OCI-LY3 (cell line): ENCODE data around the gene SLC16A14.

Experiments used
- H2AFZ ChIP-seq: fragments of 200-600, 300-600 bp; shearing (Covaris generic); 2 replicates; pipeline ENCODE4 v1.6.0; 2014; ENCODE audit warnings: antibody characterized with exemption, low read depth, low read length
- H3K27ac ChIP-seq: fragments of 200-600, 300-600 bp; sonication (generic); 2 replicates; pipeline ENCODE4 v1.5.1; 2014; ENCODE audit warnings: mild to moderate bottlenecking, low read length, moderate library complexity, mixed read lengths
- H3K27me3 ChIP-seq: fragments of 200-600, 300-600 bp; sonication (generic); 2 replicates; pipeline ENCODE4 v1.6.1; 2014; ENCODE audit warnings: low read depth, low read length, mixed read lengths
- H3K36me3 ChIP-seq: fragments of 200-600, 300-600 bp; sonication (generic); replicated peaks from 2 replicates; pipeline ENCODE3; 2014; ENCODE audit warnings: low read depth, low read length, mixed read lengths
- H3K4me1 ChIP-seq: fragments of 300-600, 200-600 bp; sonication (generic); 2 replicates; pipeline ENCODE4 v1.6.1; 2014; ENCODE audit warnings: low read length, mixed read lengths
- H3K4me2 ChIP-seq: fragments of 200-600, 300-600 bp; sonication (generic); 2 replicates; pipeline ENCODE4 v1.6.1; 2014; ENCODE audit warnings: low read length, mixed read lengths
- H3K4me3 ChIP-seq: fragments of 300-600, 200-600 bp; sonication (generic); 2 replicates; pipeline ENCODE4 v1.5.1; 2014; ENCODE audit warnings: antibody characterized with exemption, mild to moderate bottlenecking, low read length, moderate library complexity
- H3K79me2 ChIP-seq: fragments of 300-600, 200-600 bp; shearing (Covaris generic); 2 replicates; pipeline ENCODE4 v1.6.1; 2014; ENCODE audit warnings: mild to moderate bottlenecking, low read length, mixed read lengths
- H3K9ac ChIP-seq: fragments of 300-600, 200-600 bp; shearing (Covaris generic); 2 replicates; pipeline ENCODE4 v1.6.0; 2014; ENCODE audit warnings: mild to moderate bottlenecking, low read length, moderate library complexity
- H3K9me3 ChIP-seq: fragments of 200-600, 300-600 bp; shearing (Covaris generic); 2 replicates; pipeline ENCODE4 v1.6.1; 2014; ENCODE audit warnings: low read length, mixed read lengths; ENCODE audit not compliant: insufficient read depth
- H4K20me1 ChIP-seq: fragments of 200-600, 300-600 bp; sonication (generic); 2 replicates; pipeline ENCODE4 v1.6.1; 2016; ENCODE audit warnings: low read length, mixed read lengths; ENCODE audit not compliant: insufficient read depth
- CTCF ChIP-seq: fragments of 200-600, 300-600 bp; sonication (generic); IDR thresholded peaks from 2 replicates; pipeline ENCODE4 v1.5.1; 2014; ENCODE audit warnings: antibody characterized with exemption, low read length, low read depth
- EZH2phosphoT487 ChIP-seq: fragments of 200-600 bp; shearing (Covaris generic); IDR thresholded peaks from 2 replicates; pipeline ENCODE4 v1.6.1; 2018; ENCODE audit warnings: antibody characterized with exemption, mixed run types, low read depth

Gene SLC16A14

GRCh38 chr2:230016844-230017243, 51.9 kb downstream of the SLC16A14 start:
- Histone ChIP-seq H3K79me2 (no peaks in the 10 kb centered on the region), H3K9me3 (no peaks in the 10 kb centered on the region), H4K20me1 (no peaks in the 10 kb centered on the region)

GRCh38 chr2:230012267-230012884, 56.3 kb downstream of the SLC16A14 start:
- Histone ChIP-seq H3K27ac (no peak overlapping the region), H3K4me3 (no peak overlapping the region), H3K4me2 (no peak overlapping the region), H3K9ac (no peak overlapping the region), H2AFZ (no peak overlapping the region), H4K20me1 (no peaks in the 10 kb centered on the region), H3K79me2 (no peaks in the 10 kb centered on the region), H3K27me3 (no peaks in the 10 kb centered on the region), H3K36me3 (no peaks in the 10 kb centered on the region), H3K4me1 (peaks cover 7% of the 10 kb centered on the region), H3K9me3 (no peaks in the 10 kb centered on the region)
- no peak for TF ChIP-seq CTCF
- no peak for TF ChIP-seq EZH2phosphoT487

More at GRCh38 chr2:230016844-230017243, 51.9 kb downstream of the SLC16A14 start:
- no peaks in the 10 kb centered on the region for H3K4me1 ChIP-seq
- H3K9ac ChIP-seq, result no peak overlapping the region
- H3K4me2 ChIP-seq, result no peak overlapping the region
- H3K4me3 ChIP-seq, result no peak overlapping the region
- TF ChIP-seq EZH2phosphoT487, result no peak
- no peak for TF ChIP-seq CTCF
- H3K27me3 ChIP-seq, result no peaks in the 10 kb centered on the region
- no peak overlapping the region for H2AFZ ChIP-seq
- H3K27ac ChIP-seq, result no peak overlapping the region
- no peaks in the 10 kb centered on the region for H3K36me3 ChIP-seq

GRCh38 chr2:230011617-230012016, 57.1 kb downstream of the SLC16A14 start:
- H4K20me1 ChIP-seq, result no peaks in the 10 kb centered on the region
- H3K27me3 ChIP-seq, result no peaks in the 10 kb centered on the region
- no peak overlapping the region for H3K9ac ChIP-seq
- no peaks in the 10 kb centered on the region for H3K79me2 ChIP-seq
- no peak overlapping the region for H2AFZ ChIP-seq
- H3K4me3 ChIP-seq, result no peak overlapping the region
- H3K27ac ChIP-seq, result no peak overlapping the region
- TF ChIP-seq CTCF, result no peak
- no peak for TF ChIP-seq EZH2phosphoT487
- peaks cover 7% of the 10 kb centered on the region for H3K4me1 ChIP-seq
- no peaks in the 10 kb centered on the region for H3K36me3 ChIP-seq
- no peak overlapping the region for H3K4me2 ChIP-seq
- H3K9me3 ChIP-seq, result no peaks in the 10 kb centered on the region

- H3K27ac ChIP-seq, result no peak overlapping the region
- H3K4me3 ChIP-seq, result no peak overlapping the region
- H2AFZ ChIP-seq, result no peak overlapping the region
- no peaks in the 10 kb centered on the region for H3K79me2 ChIP-seq
- no peak overlapping the region for H3K9ac ChIP-seq
- no peaks in the 10 kb centered on the region for H3K27me3 ChIP-seq
- H3K36me3 ChIP-seq, result no peaks in the 10 kb centered on the region
- TF ChIP-seq EZH2phosphoT487 (no peak), CTCF (no peak)
- peaks cover 7% of the 10 kb centered on the region for H3K4me1 ChIP-seq
- no peaks in the 10 kb centered on the region for H4K20me1 ChIP-seq
- H3K9me3 ChIP-seq, result no peaks in the 10 kb centered on the region
- no peak overlapping the region for H3K4me2 ChIP-seq
Observed at GRCh38 chr2:230010501-230010900, 58.2 kb downstream of the SLC16A14 start.
